Measurements from ENCODE around the gene CREB5. TPM values are rescaled to one million over a fixed set of nuclear protein-coding genes. Genes with fewer than 3 reads are reported as not detected.

The CREB5 gene
- total RNA-seq, 1 experiment from 2014 or later, result 5.2 TPM

- no peak overlapping the region for H2AFZ ChIP-seq (ENCODE audit: low read length)
- H3K4me3 ChIP-seq (ENCODE audit: low read length), result no peak overlapping the region
- no peak for TF ChIP-seq EZH2 (IDR thresholded peaks at IDR 0.05; ENCODE audit: low read length, unreplicated experiment)
- no peak for TF ChIP-seq EZH2phosphoT487 (IDR thresholded peaks at IDR 0.05; ENCODE audit: borderline replicate concordance, low read length)
- no peak for TF ChIP-seq CTCF (conservative IDR thresholded peaks at IDR 0.05; ENCODE audit: low read depth, low read length)
- no peaks in the 10 kb centered on the region for H3K9me3 ChIP-seq (ENCODE audit: low read length)
- ATAC-seq (no peak), DNase-seq (no peak)
- H3K27me3 ChIP-seq (ENCODE audit: low read length), result no peaks in the 10 kb centered on the region
- H3K27ac ChIP-seq (ENCODE audit: low read length), result no peak overlapping the region
- no peaks in the 10 kb centered on the region for H4K20me1 ChIP-seq (ENCODE audit: low read length)
- no peaks in the 10 kb centered on the region for H3K36me3 ChIP-seq (ENCODE audit: low read depth, low read length)
- ChIA-PET POLR2A (ENCODE audit: unreplicated experiment) (no interaction called here), CTCF (no interaction called here)
- intact Hi-C loops (cut with micrococcal nuclease), result no loop called here
- H3K9me2 ChIP-seq (replicated peaks; ENCODE audit: low read length), result no peaks in the 10 kb centered on the region
- H3F3A ChIP-seq (ENCODE audit: low read length, unreplicated experiment), result no peaks in the 10 kb centered on the region
- no TSS peak for BruUV-seq (replicated peaks)
- no peaks in the 10 kb centered on the region for H3K4me1 ChIP-seq (ENCODE audit: insufficient read depth, low read length)
- no peaks in the 10 kb centered on the region for H3K79me2 ChIP-seq (ENCODE audit: low read length)
- no peak overlapping the region for H3K9ac ChIP-seq (ENCODE audit: low read length)
- no peak overlapping the region for H3K4me2 ChIP-seq (ENCODE audit: low read length)
These were observed 219.7 kb downstream of the CREB5 start for GRCh38 chr7:28631995-28632394.

GRCh38 chr7:28638914-28639313, 226.6 kb downstream of the CREB5 start:
- BruUV-seq (replicated peaks), result no TSS peak
- CTCF ChIA-PET, result no interaction called here

More at GRCh38 chr7:28638914-28639313, 226.6 kb downstream of the CREB5 start:
- no peaks in the 10 kb centered on the region for H4K20me1 ChIP-seq (ENCODE audit: low read length)
- DNase-seq, result peak; percentile 7
- peaks cover 17% of the 10 kb centered on the region for H3K4me1 ChIP-seq (ENCODE audit: insufficient read depth, low read length)
- peak; percentile 33 for ATAC-seq
- no peaks in the 10 kb centered on the region for H3F3A ChIP-seq (ENCODE audit: low read length, unreplicated experiment)
- no peaks in the 10 kb centered on the region for H3K27me3 ChIP-seq (ENCODE audit: low read length)
- no peak overlapping the region for H3K4me3 ChIP-seq (ENCODE audit: low read length)
- intact Hi-C loops (cut with micrococcal nuclease), result loop anchor here (5.0 kb wide), 1 partner anchor 213 kb away; no protein-coding TSS in a partner anchor
- no peak overlapping the region for H3K27ac ChIP-seq (ENCODE audit: low read length)
- POLR2A ChIA-PET (ENCODE audit: unreplicated experiment), result no interaction called here
- 0 out of 2 replicates have a peak, but pooled peaks cover 4% of the 10 kb centered on the region for H3K9me2 ChIP-seq (replicated peaks; ENCODE audit: low read length)
- no peaks in the 10 kb centered on the region for H3K9me3 ChIP-seq (ENCODE audit: low read length)
- no peak overlapping the region for H3K4me2 ChIP-seq (ENCODE audit: low read length)
- no peak for TF ChIP-seq EZH2 (IDR thresholded peaks at IDR 0.05; ENCODE audit: low read length, unreplicated experiment)
- TF ChIP-seq EZH2phosphoT487 (IDR thresholded peaks at IDR 0.05; ENCODE audit: borderline replicate concordance, low read length), result no peak
- TF ChIP-seq CTCF (conservative IDR thresholded peaks at IDR 0.05; ENCODE audit: low read depth, low read length), result no peak
- no peaks in the 10 kb centered on the region for H3K79me2 ChIP-seq (ENCODE audit: low read length)
- H3K36me3 ChIP-seq (ENCODE audit: low read depth, low read length), result no peaks in the 10 kb centered on the region
- H3K9ac ChIP-seq (ENCODE audit: low read length), result no peak overlapping the region
- H2AFZ ChIP-seq (ENCODE audit: low read length), result no peak overlapping the region

Data from PC-3 (cell line).